ENCODE data around the gene SLC25A11. TPM values are rescaled to one million over a fixed set of nuclear protein-coding genes. Genes with fewer than 3 reads are reported as not detected.
A peak's percentile ranks its signal among the peaks of the same experiment; 100 is the strongest.
"Not testable (repeated sequence)": the region's sequence is repeated elsewhere in the genome, so short reads cannot be mapped to it uniquely, and the experiment has no call there.

Gene SLC25A11
- total RNA-seq, 4 donors from 2014 or later: 28.7 to 58.9 (median 46.8) TPM

DNA sequence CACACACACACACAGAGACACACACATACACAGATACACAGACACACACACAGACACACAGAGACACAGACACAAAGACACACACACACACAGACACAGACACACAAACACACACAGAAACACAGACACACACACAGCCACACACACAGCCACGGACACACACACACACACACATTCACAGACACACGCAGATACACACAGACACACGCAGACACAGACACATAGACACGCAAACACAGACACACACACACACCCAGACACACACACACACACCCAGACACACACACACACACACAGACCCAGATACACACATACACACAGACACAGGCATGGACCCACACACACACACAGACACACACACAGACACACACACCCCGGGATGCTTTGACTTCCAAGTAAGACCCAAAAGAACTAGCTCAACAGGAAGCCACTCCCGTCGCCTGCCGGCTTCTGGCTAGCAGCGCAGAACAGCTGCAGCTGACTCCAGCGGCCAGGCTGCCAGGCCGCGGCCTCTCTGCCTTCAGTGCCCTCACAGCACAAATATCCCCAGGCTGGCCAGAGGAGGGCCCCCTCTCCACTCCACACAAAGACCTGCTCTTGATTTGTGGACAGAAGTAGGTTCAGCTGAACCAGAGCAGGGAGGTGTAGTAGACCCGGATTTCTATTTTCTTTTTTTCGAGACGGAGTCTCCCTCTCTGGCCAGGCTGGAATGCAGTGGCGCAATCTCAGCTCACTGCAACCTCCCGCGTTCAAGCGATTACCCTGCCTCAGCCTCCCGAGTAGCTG is 30.9 kb downstream of the SLC25A11 start:
- H3K36me3 ChIP-seq: no peaks in the 10 kb centered on the region
- no peak overlapping the region for H3K4me3 ChIP-seq
- H3K27ac ChIP-seq: peak overlapping the region in 3 of 4 donors; percentile 14 to 68 (median 44)
- peak; percentile 97 for ATAC-seq
- peaks cover 10% of the 10 kb centered on the region for H3K27me3 ChIP-seq
- H3K4me1 ChIP-seq: peaks cover 0 to 16% (median 0%) of the 10 kb centered on the region in 3 donors
- no peak for TF ChIP-seq POLR2AphosphoS5 (IDR thresholded peaks at IDR 0.05)
- TF ChIP-seq CTCF (IDR thresholded peaks at IDR 0.05): peak; percentile 54 to 94 (median 90)
- no peak for TF ChIP-seq POLR2A (IDR thresholded peaks at IDR 0.05)
- no peak for TF ChIP-seq EP300 (IDR thresholded peaks at IDR 0.05)
- no peaks in the 10 kb centered on the region for H3K9me3 ChIP-seq
- 0 to 17% methylated on average over 1 to 2 of the region's 20 CpGs for WGBS, 2 donors (ENCODE audit: low coverage in 1 of 2)

DNA sequence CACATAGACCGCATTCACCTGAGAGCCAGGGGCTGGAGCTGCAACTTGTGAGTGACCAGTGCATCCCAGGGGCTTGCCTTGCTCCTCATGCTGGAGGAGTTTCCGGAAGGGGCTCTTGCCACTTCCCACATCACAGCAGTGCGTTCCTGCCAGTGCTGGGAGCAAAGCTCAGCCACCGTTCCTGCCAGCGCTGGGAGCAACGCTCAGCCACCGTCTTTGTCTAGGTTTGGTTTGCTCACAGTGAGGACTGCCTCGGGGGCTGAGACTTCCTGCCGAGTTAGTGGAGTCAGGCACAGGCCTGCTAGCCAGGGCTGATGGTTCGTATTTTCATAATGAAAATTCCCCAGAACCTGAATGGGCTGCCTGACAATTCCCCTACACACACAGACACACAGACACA is 31.5 kb downstream of the SLC25A11 start:
- no peak for ATAC-seq
- WGBS, 2 donors (ENCODE audit: low coverage in 1 of 2): 80 to 88% methylated on average over 1 of the region's 10 CpGs
- peaks cover 12% of the 10 kb centered on the region for H3K27me3 ChIP-seq

GRCh38 chr17:4906642-4907041 is 33.2 kb downstream of the SLC25A11 start:
- H3K9me3 ChIP-seq, H3K27ac ChIP-seq, H3K4me3 ChIP-seq, H3K36me3 ChIP-seq, ATAC-seq: not testable (repeated sequence)
- Histone ChIP-seq H3K27me3 (peaks cover 15% of the 10 kb centered on the region), H3K4me1 (peaks cover 0 to 24% (median 0%) of the 10 kb centered on the region in 3 donors)

More for the DNA sequence above, 31.5 kb downstream of the SLC25A11 start:
- Histone ChIP-seq H3K36me3 (no peaks in the 10 kb centered on the region), H3K9me3 (no peaks in the 10 kb centered on the region), H3K4me1 (peaks cover 0 to 16% (median 0%) of the 10 kb centered on the region in 3 donors), H3K4me3 (no peak overlapping the region), H3K27ac (peak overlapping the region in 3 of 4 donors; percentile 14 to 68 (median 44))
- TF ChIP-seq EP300 (IDR thresholded peaks at IDR 0.05): no peak
- no peak for TF ChIP-seq POLR2A (IDR thresholded peaks at IDR 0.05)
- no peak for TF ChIP-seq CTCF (IDR thresholded peaks at IDR 0.05)
- no peak for TF ChIP-seq POLR2AphosphoS5 (IDR thresholded peaks at IDR 0.05)

DNA sequence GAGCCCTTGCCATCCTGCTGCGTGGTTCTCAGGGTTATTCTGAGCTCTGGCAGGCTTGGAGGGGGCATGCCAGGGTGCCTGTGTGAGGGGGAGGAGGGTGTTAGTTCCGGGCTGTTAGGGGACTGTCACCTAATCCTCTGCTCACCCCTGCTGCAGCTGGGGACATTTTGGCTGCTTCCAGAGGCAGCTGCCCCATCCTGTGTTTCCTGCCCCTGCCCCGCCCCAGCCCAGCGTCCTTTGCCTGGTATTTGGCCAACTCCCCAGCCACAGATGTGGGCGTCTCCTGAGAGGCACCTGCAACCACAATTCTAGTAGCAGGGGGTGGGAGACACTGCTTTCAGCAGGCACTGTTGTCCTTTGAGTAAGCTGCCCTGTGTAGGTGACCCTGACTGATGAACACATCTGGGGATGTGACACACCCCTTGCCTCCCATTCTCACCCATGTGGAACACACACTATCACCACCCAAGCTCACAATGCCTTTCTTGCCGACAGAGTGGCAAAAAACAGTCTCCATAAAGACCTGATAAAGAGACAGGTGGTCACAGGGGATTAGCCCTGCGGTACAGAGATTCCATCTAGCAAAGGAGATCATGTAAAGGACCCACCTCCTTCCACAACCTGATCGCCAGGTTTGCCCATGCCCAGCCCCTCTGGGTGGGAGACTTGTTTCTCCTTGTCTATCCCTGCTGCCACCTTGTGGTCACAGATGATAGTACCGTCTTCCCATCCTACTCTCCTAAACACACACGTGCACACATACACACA is 36.6 kb downstream of the SLC25A11 start, which contains the start of gene CHRNE:
TSS of gene CHRNE (minus strand) at position 48 of the 768 bp plus-strand sequence. CDS start at position 13, 35 bp downstream.
- H3K36me3 ChIP-seq: no peaks in the 10 kb centered on the region
- H3K4me1 ChIP-seq: peaks cover 0 to 38% (median 11%) of the 10 kb centered on the region in 3 donors
- whole genome bisulfite sequencing, 2 donors (ENCODE audit: low coverage in 1 of 2): 0 to 4% methylated on average over 3 to 5 of the region's 10 CpGs
- ATAC-seq: peak; percentile 37
- H3K9me3 ChIP-seq: no peaks in the 10 kb centered on the region
- peaks cover 48% of the 10 kb centered on the region for H3K27me3 ChIP-seq
- TF ChIP-seq CTCF (IDR thresholded peaks at IDR 0.05) (peak in 3 of 4 experiments; percentile 72 to 76 (median 76)), POLR2AphosphoS5 (IDR thresholded peaks at IDR 0.05) (no peak), POLR2A (IDR thresholded peaks at IDR 0.05) (no peak)
- peak within 1 kb of the TSS in 2 of 4 donors; percentile 51 to 67 for H3K27ac ChIP-seq
- H3K4me3 ChIP-seq: peak within 1 kb of the TSS in 1 of 2 donors; percentile 0

GRCh38 chr17:4902540-4902939 is 37.3 kb downstream of the SLC25A11 start:
- Histone ChIP-seq H3K27me3 (peaks cover 48% of the 10 kb centered on the region), H3K4me3 (no peak overlapping the region), H3K4me1 (peaks cover 0 to 37% (median 11%) of the 10 kb centered on the region in 3 donors), H3K9me3 (no peaks in the 10 kb centered on the region), H3K36me3 (peaks cover 0 to 2% of the 10 kb centered on the region in 2 donors), H3K27ac (peak overlapping the region in 2 of 4 donors; percentile 51 to 67)
- 73 to 78% methylated on average over 7 of the region's 8 CpGs for WGBS, 2 donors (ENCODE audit: low coverage in 1 of 2)
- ATAC-seq: no peak
- no peak for TF ChIP-seq POLR2A (IDR thresholded peaks at IDR 0.05)
- no peak for TF ChIP-seq EP300 (IDR thresholded peaks at IDR 0.05)
- no peak for TF ChIP-seq CTCF (IDR thresholded peaks at IDR 0.05)
- no peak for TF ChIP-seq POLR2AphosphoS5 (IDR thresholded peaks at IDR 0.05)

All from gastroesophageal sphincter (tissue), 4 donors.